K562 (cell line): ENCODE results near the gene KRT14. TPM values are rescaled to one million over a fixed set of nuclear protein-coding genes. Genes with fewer than 3 reads are reported as not detected.

Source experiments
- ATAC-seq: fragments of 200-7000 bp; cut with Tn5 transposase; 3 replicates; pipeline ENCODE4 v1.9.1; 2020; ENCODE audit warnings: moderate library complexity
- BruUV-seq: library from RNA; stranded (reverse); fragments of 400-500 nt; replicated peaks from 2 replicates; lab custom pipeline; 2021; lab: Mats Ljungman, UMichigan
- CTCF ChIA-PET: fragments of 300-600 bp; formaldehyde crosslinking; extraction: SDS; loops from one replicate; lab custom pipeline; 2021; ENCODE audit warnings: low intra/inter-chr PET ratio; lab: Yijun Ruan, JAX
- POLR2A ChIA-PET: fragments of 300-600, 350-650 bp; sonication (Branson Sonifier 250); formaldehyde crosslinking; extraction: SDS; loops from one replicate; lab custom pipeline; 2021; ENCODE audit warnings: antibody characterized with exemption, inconsistent platforms; lab: Yijun Ruan, JAX
- DNase-seq, 4 experiments: peaks; one replicate each; pipeline versions ENCODE4 v3.0.0 to v3.0.0-alpha.2; 2011 to 2018; ENCODE audit warnings: low spot score in 3 of 4, mixed read lengths in 3 of 4; ENCODE audit errors: extremely low read depth in 1 of 4
- FAIRE-seq: peaks from 2 replicates; lab custom pipeline; 2011; peaks lifted over from hg19 to GRCh38; lab: Jason Lieb, UNC
- H2AFZ ChIP-seq: 2 replicates; pipeline ENCODE4 v1.6.0; 2011; ENCODE audit warnings: low read depth, low read length, control low read depth, inconsistent platforms
- H3K27ac ChIP-seq: fragments of 200-600 bp; 3 replicates; pipeline ENCODE4 v1.8.0; 2011; ENCODE audit warnings: low read depth, mild to moderate bottlenecking, control low read depth, inconsistent platforms, low read length, moderate library complexity, mixed read lengths; ENCODE audit errors: extremely low read depth
- H3K27me3 ChIP-seq, 2 experiments: fragments of 300-600 bp in 1 of 2; 2 replicates in 1 of 2; 3 replicates in 1 of 2; pipeline versions ENCODE4 v1.6.0 to v1.8.0; 2011; ENCODE audit warnings: inconsistent platforms in 2 of 2, low read length in 2 of 2, mild to moderate bottlenecking in 1 of 2, mixed read lengths in 1 of 2, moderate library complexity in 1 of 2; ENCODE audit not compliant: control insufficient read depth in 2 of 2, insufficient read depth in 2 of 2
- H3K36me3 ChIP-seq: fragments of 300-600 bp; 3 replicates; pipeline ENCODE4 v1.8.0; 2011; ENCODE audit warnings: mild to moderate bottlenecking, low read length, inconsistent platforms; ENCODE audit not compliant: control insufficient read depth, insufficient read depth
- H3K4me1 ChIP-seq, 2 experiments: fragments of 200-600 bp in 1 of 2; replicated peaks in 1 of 2; 2 replicates in 1 of 2; 3 replicates in 1 of 2; pipeline versions ENCODE4 v1.5.1 to v1.8.0; 2011; ENCODE audit warnings: inconsistent platforms in 2 of 2, low read length in 2 of 2, mild to moderate bottlenecking in 1 of 2, mixed read lengths in 1 of 2, moderate library complexity in 1 of 2; ENCODE audit not compliant: control insufficient read depth in 2 of 2, insufficient read depth in 2 of 2
- H3K4me2 ChIP-seq: 2 replicates; pipeline ENCODE4 v1.6.1; 2011; ENCODE audit warnings: low read length, control low read depth, inconsistent platforms, mixed read lengths; ENCODE audit not compliant: insufficient read depth
- H3K4me3 ChIP-seq: fragments of 200-600 bp; sonication (generic), shearing (Covaris generic); 2 replicates; pipeline ENCODE4 v1.5.1; 2016; ENCODE audit warnings: control low read depth, inconsistent platforms
- H3K79me2 ChIP-seq: fragments of 200-600 bp; 3 replicates; pipeline ENCODE4 v1.8.0; 2011; ENCODE audit warnings: low read length, inconsistent platforms; ENCODE audit not compliant: control insufficient read depth, insufficient read depth
- H3K9ac ChIP-seq, 2 experiments: 2 replicates each; pipeline versions ENCODE4 v1.6.0 to v1.6.1; 2011; ENCODE audit warnings: low read depth in 2 of 2, low read length in 2 of 2, control low read depth in 1 of 2, inconsistent platforms in 1 of 2, mild to moderate bottlenecking in 1 of 2, mixed read lengths in 1 of 2; ENCODE audit not compliant: insufficient read depth in 1 of 2
- H3K9me1 ChIP-seq: one replicate; pipeline ENCODE4 v1.6.0; 2011; ENCODE audit warnings: inconsistent platforms, mild to moderate bottlenecking, low read length, moderate library complexity; ENCODE audit not compliant: control insufficient read depth, insufficient read depth
- H3K9me3 ChIP-seq: replicated peaks from 2 replicates; pipeline ENCODE4 v1.5.1; 2011; ENCODE audit warnings: low read depth, low read length, inconsistent platforms; ENCODE audit not compliant: control insufficient read depth, insufficient read depth
- H4K20me1 ChIP-seq: replicated peaks from 2 replicates; pipeline ENCODE4 v1.6.1; 2011; ENCODE audit warnings: low read length, inconsistent platforms, mixed read lengths; ENCODE audit not compliant: control insufficient read depth, insufficient read depth
- C11orf30 ChIP-seq: fragments of 450-650 bp; IDR thresholded peaks from 2 replicates; pipeline ENCODE4 v1.6.1; 2016; ENCODE audit warnings: low read depth, mild to moderate bottlenecking
- CREB3L1 ChIP-seq: fragments of 450-650 bp; IDR thresholded peaks from 2 replicates; pipeline ENCODE4 v1.6.1; 2014; ENCODE audit warnings: low read depth, mild to moderate bottlenecking, moderate library complexity, borderline replicate concordance
- DNMT1 ChIP-seq: fragments of 450-650 bp; IDR thresholded peaks from 2 replicates; pipeline ENCODE4 v1.6.1; 2016; ENCODE audit warnings: antibody characterized with exemption, mild to moderate bottlenecking
- E2F6 ChIP-seq, 2 experiments: IDR thresholded peaks; 2 replicates each; pipeline ENCODE4 v1.6.1; 2011; ENCODE audit warnings: borderline replicate concordance in 1 of 2, control low read depth in 1 of 2, low read depth in 1 of 2, low read length in 1 of 2, mild to moderate bottlenecking in 1 of 2, mixed read lengths in 1 of 2, moderate library complexity in 1 of 2; ENCODE audit not compliant: insufficient read depth in 1 of 2, insufficient read length in 1 of 2, poor library complexity in 1 of 2, severe bottlenecking in 1 of 2; ENCODE audit errors: extremely low read depth in 1 of 2
- HNRNPK ChIP-seq: fragments of 200-400 bp; formaldehyde crosslinking; IDR thresholded peaks from one replicate; pipeline ENCODE4 v1.6.1; 2018; ENCODE audit warnings: mild to moderate bottlenecking, low read depth, low read length; ENCODE audit not compliant: poor library complexity, severe bottlenecking
- KDM5B ChIP-seq: fragments of 200-600 bp; sonication (generic); IDR thresholded peaks from 2 replicates; pipeline ENCODE4 v1.6.1; 2012; ENCODE audit warnings: low read depth, mild to moderate bottlenecking, moderate library complexity, low read length, control low read depth, inconsistent platforms; ENCODE audit not compliant: insufficient replicate concordance
- PRDM10 ChIP-seq: fragments of 450-650 bp; IDR thresholded peaks from 2 replicates; pipeline ENCODE4 v1.6.1; 2018; ENCODE audit not compliant: partially characterized antibody
- ZNF778 ChIP-seq: fragments of 450-650 bp; formaldehyde crosslinking; IDR thresholded peaks from 2 replicates; pipeline ENCODE4 v1.4.0; 2020; ENCODE audit warnings: mild to moderate bottlenecking, moderate library complexity
- WGBS: fragments of 100-300 bp; shearing (Covaris generic); methylation state at CpG from one replicate; pipeline ENCODE4 v1.1.6; 2016; ENCODE audit warnings: low coverage, mixed read lengths; ENCODE audit not compliant: insufficient coverage; ENCODE audit errors: missing lambda C conversion rate; 5-methylcytosine and 5-hydroxymethylcytosine counted together
- in situ Hi-C: fragments of 300-500 bp; cut with MboI; formaldehyde crosslinking; loops from 4 replicates; pipeline ENCODE4 v1.15.0; 2018; ENCODE audit warnings: inconsistent platforms, mixed read lengths
- intact Hi-C: fragments of 100-400 bp; cut with micrococcal nuclease; formaldehyde crosslinking; loops from 2 replicates; pipeline ENCODE4 v1.14.2; 2022
- polyA plus RNA-seq, 8 experiments: library from polyadenylated mRNA; depleted of rRNA in 4 of 8; stranded (reverse) in 5 of 8; unstranded in 3 of 8; fragments of >200 nt; fragmentation: Nextera tagmentation in 2 of 8; fragmentation: Illumina TruSeq in 1 of 8; extraction: Ambion mirVana in 2 of 8; extraction: Trizol in 1 of 8; gene quantifications; 2 replicates each; pipeline versions ENCODE4 v1.2.1 to v1.2.3, GENCODE V29; 2011 to 2014; ENCODE audit warnings: inconsistent platforms in 1 of 8, missing spikeins in 1 of 8
- total RNA-seq, 7 experiments: library from RNA; depleted of rRNA in 6 of 7; stranded (reverse); fragments of >200 nt in 6 of 7; fragmentation: Illumina TruSeq in 2 of 7; extraction: Trizol in 2 of 7; gene quantifications; 2 replicates each; pipeline versions ENCODE4 v1.2.1 to v1.2.3, GENCODE V29; 2011 to 2021; ENCODE audit warnings: low replicate concordance in 1 of 7
- TF ChIP-seq, protein P1 (sequence below): sonication (generic); formaldehyde crosslinking; IDR thresholded peaks from 2 replicates; pipeline ENCODE4 v1.8.1; 2023; ENCODE audit warnings: mild to moderate bottlenecking, missing genetic modification reagents, moderate library complexity

The KRT14 gene
- total and polyA plus RNA-seq, 9 of the 15 experiments (the other 6 are each of a cell fraction or from before 2014, with no cell fraction given) = 0.22 TPM; not detected in 8

DNA sequence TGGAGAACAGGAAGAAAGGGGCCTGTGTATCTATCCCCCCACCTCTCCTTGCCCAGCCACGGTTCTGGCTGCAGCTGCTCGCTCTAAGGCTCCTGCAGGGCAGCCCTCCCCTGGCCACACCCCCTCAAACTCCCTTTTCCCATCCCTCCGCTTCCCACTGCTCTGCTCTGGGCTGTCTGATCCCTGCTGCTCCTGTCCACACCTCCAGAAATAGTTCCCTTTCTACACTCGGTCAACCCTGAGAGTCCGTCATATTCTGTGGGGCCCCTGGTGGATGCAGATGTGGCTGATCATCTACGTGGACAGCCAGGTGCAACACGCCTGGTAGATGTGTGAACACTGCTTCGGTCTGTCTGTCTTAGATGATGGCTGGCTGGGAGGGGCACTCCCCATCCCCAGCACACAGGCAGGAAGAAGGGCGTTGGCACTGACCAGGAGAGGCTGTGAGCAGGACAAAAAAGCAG lies 39.3 kb downstream of the KRT14 start (continued):
- TF ChIP-seq, protein P1, sequence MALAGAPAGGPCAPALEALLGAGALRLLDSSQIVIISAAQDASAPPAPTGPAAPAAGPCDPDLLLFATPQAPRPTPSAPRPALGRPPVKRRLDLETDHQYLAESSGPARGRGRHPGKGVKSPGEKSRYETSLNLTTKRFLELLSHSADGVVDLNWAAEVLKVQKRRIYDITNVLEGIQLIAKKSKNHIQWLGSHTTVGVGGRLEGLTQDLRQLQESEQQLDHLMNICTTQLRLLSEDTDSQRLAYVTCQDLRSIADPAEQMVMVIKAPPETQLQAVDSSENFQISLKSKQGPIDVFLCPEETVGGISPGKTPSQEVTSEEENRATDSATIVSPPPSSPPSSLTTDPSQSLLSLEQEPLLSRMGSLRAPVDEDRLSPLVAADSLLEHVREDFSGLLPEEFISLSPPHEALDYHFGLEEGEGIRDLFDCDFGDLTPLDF (CRISPR knock-in tag) = no peak
- TF ChIP-seq ZNF778 (CRISPR knock-in tag) = no peak
- no peak for TF ChIP-seq HNRNPK

GRCh38 chr17:41546819-41547218 lies 39.9 kb downstream of the KRT14 start:
- Histone ChIP-seq H4K20me1 (no peaks in the 10 kb centered on the region), H3K9me1 (no peaks in the 10 kb centered on the region), H3K79me2 (no peaks in the 10 kb centered on the region), H3K36me3 (no peaks in the 10 kb centered on the region), H3K4me1 (peaks cover 31 to 40% of the 10 kb centered on the region in 2 experiments), H2AFZ (no peak overlapping the region), H3K9me3 (no peaks in the 10 kb centered on the region), H3K9ac (no peak overlapping the region), H3K27ac (no peak overlapping the region), H3K27me3 (no peaks in the 10 kb centered on the region), H3K4me3 (no peak overlapping the region), H3K4me2 (no peak overlapping the region)
- FAIRE-seq (no peak), ATAC-seq (no peak), DNase-seq (no peak)
- WGBS = 56% methylated on average over 3 of the region's 3 CpGs
- in situ Hi-C loops (loop anchor here (5.0 kb wide), 3 partner anchors 60 to 745 kb away; partner anchors contain the start of gene KRT36), intact Hi-C loops (no loop called here)
- ChIA-PET CTCF (interaction anchor here (1.0 kb wide), 1 partner anchor 637 kb away, joined by 4 read pairs; no protein-coding TSS in a partner anchor), POLR2A (interaction anchor here (1.9 kb wide), 1 partner anchor 10 kb away, joined by 5 read pairs; no protein-coding TSS in a partner anchor)
- no TSS peak for BruUV-seq
- TF ChIP-seq PRDM10 (no peak), KDM5B (no peak), CREB3L1 (no peak), DNMT1 (no peak), C11orf30 (no peak), E2F6 (IDR thresholded peaks at IDR 0.05; ENCODE audit: borderline replicate concordance in 1 of 2, extremely low read depth in 1 of 2, insufficient read depth in 1 of 2, insufficient read length in 1 of 2, low read depth in 1 of 2, low read length in 1 of 2, poor library complexity in 1 of 2, severe bottlenecking in 1 of 2) (no peak)
